ENCODE results near the gene KY.
"Not testable (repeated sequence)": the region's sequence is repeated elsewhere in the genome, so short reads cannot be mapped to it uniquely, and the experiment has no call there.

KY gene

GRCh38 chr3:134600685-134601463 lies 49.9 kb downstream of the KY start:
- no peak for FAIRE-seq

GRCh38 chr3:134600206-134600605 lies 50.6 kb downstream of the KY start:
- no peak for FAIRE-seq

DNA sequence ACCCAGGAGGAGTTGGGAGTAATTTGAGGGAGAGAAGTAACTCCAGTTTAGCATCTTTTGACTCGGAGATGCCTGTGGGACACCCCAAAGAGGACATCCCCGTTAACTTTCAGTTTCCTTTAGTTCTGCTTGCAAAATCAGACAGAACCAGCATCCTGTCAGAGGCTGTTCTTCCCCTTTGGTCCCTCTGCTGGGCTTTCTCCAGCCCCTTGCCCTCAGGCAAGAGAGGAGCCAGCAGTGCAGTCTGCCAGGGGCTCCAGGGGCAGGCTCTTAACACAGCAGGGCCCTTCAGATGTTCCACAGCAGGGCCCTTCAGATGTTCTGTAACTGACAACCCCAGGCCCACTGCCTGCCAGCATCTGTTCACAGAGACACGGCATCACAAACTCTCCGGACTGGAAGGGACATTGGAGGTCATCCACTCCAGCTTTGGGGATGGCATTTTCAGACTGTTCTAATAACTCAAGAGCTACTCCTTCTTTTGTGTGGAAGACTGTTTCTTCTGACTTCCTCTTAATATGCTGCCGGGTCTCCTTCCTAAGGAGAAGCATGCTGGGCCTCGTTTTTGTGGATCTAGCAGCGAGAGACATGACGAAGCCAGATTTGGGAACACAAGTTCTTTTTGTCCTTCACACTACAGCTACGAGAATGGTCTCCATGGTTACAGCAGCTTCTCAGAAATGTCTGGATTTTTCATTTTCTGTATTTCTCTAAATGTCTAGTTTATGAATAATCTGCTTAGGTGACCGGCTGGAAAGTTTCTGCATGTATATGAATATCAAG lies 51.9 kb downstream of the KY start:
- no peak for FAIRE-seq

DNA sequence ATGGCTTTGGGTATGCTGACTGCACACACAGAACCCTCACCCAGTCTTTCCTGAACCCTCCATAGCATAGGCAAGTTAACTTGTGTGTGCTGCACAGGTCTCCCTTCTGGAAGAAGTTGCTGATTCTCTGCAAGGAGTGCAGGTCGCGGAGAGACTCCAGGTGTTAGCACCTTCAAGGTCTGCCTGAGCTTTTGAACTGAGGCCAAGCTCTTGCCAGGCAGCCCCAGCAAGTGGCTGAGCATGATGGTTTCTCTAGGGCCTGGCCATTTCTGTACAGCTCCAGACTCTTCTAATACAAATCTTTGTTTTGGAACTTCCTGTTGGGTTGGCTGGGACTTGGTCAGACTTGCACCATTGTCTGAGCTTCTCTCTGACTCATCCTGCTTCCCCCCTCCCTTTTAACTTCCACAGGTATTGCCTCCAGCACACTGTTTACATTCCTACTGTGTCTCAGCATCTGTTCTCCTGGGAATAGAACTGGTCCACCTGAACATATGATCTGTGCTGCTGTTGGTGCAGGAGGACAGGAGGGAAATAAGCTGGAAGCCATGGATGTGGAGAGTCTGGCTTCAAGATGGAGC lies 53.3 kb downstream of the KY start:
- no peak for FAIRE-seq

- not testable (repeated sequence) for FAIRE-seq
These were observed 55.8 kb downstream of the KY start for GRCh38 chr3:134594986-134595385.

- no peak for FAIRE-seq
These were observed 56.5 kb downstream of the KY start for GRCh38 chr3:134594331-134594741.

DNA sequence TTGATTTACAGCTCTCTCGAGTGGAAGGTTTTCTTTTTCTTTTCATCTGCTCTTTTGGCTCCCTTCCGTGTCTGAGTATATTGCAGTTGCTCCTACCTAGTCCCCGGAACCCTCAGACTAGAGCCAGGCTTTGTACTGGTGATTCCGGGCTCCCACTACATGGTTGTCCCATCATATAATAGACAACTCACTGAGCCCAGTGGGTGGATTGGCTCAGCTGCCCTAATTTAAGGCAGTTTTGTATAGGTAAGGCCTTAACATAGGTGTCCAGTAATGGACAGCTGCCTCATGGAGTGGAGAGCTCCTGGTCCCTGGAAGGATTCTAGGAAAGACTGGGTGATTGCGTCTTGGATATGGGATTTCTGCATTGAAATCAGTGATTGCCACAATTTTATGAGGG lies 58.0 kb downstream of the KY start:
- FAIRE-seq, result no peak

DNA sequence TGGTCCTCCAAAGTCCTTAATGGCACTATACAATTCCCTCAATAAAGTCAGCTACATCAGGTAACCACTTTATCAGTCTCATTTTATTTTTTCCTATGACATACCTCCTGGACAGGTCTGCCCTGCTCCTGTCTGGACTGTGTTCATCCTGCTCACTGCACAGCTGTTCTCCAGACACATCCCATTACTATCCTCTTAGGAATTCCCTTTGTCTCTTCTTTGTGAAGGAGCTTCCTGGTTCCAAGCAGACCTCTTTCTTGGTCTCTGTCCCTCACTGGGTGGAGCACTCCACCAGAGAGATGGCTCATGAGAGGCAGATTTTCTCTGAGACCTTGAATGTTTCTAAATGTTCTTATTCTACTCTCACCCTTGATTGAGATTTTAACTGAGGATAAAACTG lies 60.1 kb downstream of the KY start:
- no peak for FAIRE-seq

DNA sequence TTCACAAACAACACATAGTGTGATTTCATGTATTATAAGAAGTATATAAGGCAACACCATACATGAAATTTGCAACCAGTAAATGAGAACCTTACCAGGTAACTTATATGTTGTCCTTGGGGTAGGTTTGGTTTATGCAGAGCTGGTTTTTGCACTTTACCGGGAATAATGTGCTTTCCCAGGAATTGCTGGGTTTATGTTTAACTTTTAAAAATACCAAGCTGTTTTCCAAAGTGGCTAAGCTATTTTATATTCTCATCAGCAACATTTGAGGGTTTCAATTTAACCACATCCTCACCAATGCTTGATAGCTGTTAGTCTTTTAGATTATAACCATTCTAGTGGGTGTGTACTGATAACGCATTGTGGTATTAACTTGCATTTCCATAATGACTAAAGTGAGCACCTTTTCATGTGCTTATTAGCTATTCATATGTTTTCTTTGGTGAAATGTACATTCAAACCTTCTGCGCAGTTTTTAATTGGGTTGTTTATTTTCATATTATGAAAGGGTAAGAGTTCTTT lies 71.6 kb downstream of the KY start:
- FAIRE-seq, result no peak

DNA sequence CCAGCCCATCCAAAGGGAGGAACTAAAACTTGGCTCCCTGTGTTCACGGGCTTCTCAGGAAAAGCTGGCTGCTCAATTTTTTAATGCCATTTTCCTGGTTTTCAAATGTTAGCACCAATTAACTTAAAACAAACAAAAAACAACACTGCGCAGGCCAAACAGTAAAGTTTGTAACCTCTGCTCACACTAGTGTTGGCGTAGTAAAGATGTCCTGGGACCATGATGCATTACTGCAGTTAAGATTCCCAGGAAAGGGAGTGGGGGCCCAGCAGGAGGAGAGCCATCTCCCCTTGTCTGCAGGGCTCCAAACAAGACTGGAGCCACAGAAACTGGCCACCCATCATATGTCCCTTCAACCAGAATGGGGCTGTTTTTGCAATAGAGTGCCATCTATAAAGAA lies 74.0 kb downstream of the KY start:
- no peak for FAIRE-seq

DNA sequence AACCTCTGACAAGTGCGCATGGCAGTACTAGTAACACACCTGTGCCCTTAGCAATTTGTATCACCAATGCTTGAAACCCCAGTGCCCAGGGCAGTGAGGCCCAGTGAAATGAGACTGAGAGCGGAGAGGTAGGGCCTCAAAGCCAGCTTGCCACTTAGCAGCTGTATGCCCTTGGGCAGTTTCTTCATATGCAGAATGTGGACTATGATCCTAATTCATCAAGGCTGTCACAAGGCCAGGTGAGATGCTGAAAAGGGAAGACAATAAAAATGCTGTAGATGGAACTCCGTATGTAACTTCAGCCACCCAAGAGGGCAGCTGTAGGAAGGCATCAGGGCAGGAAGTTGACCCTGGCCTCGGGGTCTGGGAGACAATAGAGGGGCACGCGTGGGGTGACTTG lies 74.4 kb downstream of the KY start:
- FAIRE-seq, result no peak

- not testable (repeated sequence) for FAIRE-seq
These were observed 80.9 kb downstream of the KY start for GRCh38 chr3:134569899-134570298.

DNA sequence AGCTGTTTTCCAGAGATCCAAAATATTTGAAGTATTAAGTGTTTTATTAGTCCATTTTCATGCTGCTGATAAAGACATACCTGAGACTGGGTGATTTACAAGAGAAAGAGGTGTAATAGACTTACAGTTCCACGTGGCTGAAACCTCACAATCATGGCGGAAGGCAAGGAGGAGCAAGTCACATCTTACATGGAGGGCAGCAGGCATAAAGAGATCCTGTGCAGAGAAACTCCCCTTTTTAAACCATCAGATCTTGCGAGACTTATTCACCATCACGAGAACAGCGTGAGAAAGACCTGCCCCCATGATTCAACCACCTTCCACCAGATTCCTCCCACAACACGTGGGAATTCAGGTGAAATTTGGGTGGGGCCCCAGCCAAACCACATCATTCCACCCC lies 82.0 kb downstream of the KY start:
- no peak for FAIRE-seq

GRCh38 chr3:134567605-134568004 lies 83.2 kb downstream of the KY start:
- FAIRE-seq, result no peak

DNA sequence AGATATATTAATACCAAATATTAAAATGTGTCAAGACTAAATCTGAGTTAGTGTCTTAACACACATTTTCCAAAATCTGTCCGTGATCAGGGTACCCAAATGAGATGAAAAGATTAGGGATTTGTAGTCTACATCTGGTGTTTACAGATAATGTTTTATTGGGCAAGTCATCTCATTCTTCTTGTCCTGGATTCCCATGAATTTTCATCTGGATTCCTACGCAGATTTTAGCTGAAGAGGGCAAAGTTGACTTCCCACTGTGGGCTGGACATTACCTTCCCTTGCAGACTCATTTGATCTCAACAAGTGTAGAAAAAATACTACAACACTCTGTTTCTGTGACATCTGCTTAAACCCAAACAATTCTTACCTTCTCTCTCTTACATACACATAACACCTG lies 85.8 kb downstream of the KY start:
- FAIRE-seq, result no peak

DNA sequence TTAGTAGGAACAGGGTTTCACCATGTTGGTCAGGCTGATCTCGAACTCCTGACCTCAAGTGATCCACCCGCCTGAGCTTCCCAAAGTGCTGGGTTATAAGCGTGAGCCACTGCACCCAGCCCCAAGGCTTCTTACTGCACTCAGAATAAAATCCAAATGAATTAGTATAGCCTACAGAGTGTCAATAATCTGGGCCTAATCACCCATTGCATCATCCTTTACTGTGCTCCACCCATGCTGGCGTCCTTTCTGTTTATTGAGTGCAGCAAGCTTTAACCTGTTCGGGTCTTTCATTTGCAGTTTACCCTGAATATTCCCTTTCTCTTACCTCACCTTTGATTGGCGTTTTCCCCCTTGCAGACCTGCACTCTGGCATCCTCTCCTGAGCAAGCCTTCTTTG lies 87.2 kb downstream of the KY start:
- no peak for FAIRE-seq

GRCh38 chr3:134562055-134562454 lies 88.8 kb downstream of the KY start:
- FAIRE-seq, result no peak

DNA sequence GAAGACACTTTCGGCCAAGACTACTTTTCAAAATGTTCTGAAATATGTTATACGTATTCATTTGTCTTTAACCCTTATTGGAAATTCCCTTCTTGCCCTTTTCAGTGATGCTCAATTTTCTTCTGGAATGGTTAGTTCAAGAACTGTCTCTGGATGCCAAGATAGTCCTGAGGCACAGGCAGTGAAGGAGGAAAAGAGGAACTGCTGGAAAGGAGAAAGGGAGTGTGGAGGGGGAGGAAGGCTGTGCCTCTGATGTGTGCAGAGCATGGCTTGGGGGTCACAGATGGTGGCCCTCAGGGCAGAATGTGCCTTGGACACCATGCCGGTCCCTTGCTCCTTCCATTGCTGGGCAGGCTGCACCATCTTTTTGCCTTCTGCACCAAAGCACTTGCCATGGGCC lies 91.2 kb downstream of the KY start:
- no peak for FAIRE-seq

All from colon (tissue), 2 donors.